ENCODE data around the gene PKD1L1. TPM values are rescaled to one million over a fixed set of nuclear protein-coding genes. Genes with fewer than 3 reads are reported as not detected.

The PKD1L1 gene
- total RNA-seq, result 1.8 TPM in 2 replicates

DNA sequence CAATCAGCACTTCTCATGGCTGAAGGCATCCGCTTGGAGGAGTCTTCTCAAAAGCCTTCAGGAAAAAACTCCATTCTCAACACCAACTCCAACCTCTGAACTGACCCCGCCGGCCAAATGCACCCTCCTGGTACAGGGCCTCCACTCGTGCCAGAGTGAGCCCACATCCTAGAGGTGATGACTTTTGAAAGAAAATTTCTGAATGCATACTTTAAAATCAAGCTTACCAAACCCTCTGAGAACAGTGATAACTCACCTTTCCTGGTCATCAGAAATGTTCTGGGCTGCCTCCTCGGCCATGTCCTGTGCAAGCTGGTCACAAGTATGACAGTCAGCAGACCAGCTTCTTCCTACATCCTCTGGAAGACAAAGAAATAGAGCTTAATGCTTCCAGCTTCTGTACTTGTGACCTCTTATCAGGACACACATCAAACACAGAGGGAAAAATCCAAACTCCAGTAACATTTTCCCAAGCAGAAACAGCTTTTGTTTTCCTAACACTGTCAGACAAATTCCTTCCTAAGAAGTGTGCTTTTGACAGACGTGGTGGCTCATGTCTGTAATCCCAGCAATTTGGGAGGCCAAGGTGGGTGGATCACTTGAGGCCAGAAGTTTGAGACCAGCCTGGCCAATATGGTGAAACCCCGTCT is at the start of gene PKD1L1:
PKD1L1 (minus strand) TSS at position 326 of the 650 bp plus-strand sequence; CDS start at position 300, 26 bp downstream.

GRCh38 chr7:47979145-47979831 is 31.0 kb upstream of the PKD1L1 start, which contains the start of gene HUS1:
HUS1 (minus strand) TSS chr7:47979615; CDS start chr7:47979519, 96 bp downstream.

Other genes with a start within 250 kb of the PKD1L1 start
- gene HUS1, start 31.1 kb upstream of the PKD1L1 start, total RNA-seq, result 22.8 and 41.6 TPM in 2 replicates
- not detected in 2 replicates for gene SUN3, start 80.6 kb upstream of the PKD1L1 start, total RNA-seq
- gene C7orf57, start 87.1 kb upstream of the PKD1L1 start, total RNA-seq, result 0.15 and 0.20 TPM in 2 replicates
- gene UPP1, start 140.8 kb upstream of the PKD1L1 start, total RNA-seq, result 96.7 and 97.0 TPM in 2 replicates
- gene ABCA13, start 223.0 kb upstream of the PKD1L1 start, total RNA-seq, result under 0.01 and 0.05 TPM in 2 replicates